Stimulated activated CD4-positive, alpha-beta T cell treated with anti-CD3 and anti-CD28 coated beads, Interleukin-1b, Interleukin-23, amount 100 ng/mL, for 48 hours (primary cell): ENCODE data around the gene CCP110.

Source experiments
- DNase-seq: peaks from one replicate; pipeline ENCODE4 v3.0.0-alpha.2; 2020

The CCP110 gene

DNA sequence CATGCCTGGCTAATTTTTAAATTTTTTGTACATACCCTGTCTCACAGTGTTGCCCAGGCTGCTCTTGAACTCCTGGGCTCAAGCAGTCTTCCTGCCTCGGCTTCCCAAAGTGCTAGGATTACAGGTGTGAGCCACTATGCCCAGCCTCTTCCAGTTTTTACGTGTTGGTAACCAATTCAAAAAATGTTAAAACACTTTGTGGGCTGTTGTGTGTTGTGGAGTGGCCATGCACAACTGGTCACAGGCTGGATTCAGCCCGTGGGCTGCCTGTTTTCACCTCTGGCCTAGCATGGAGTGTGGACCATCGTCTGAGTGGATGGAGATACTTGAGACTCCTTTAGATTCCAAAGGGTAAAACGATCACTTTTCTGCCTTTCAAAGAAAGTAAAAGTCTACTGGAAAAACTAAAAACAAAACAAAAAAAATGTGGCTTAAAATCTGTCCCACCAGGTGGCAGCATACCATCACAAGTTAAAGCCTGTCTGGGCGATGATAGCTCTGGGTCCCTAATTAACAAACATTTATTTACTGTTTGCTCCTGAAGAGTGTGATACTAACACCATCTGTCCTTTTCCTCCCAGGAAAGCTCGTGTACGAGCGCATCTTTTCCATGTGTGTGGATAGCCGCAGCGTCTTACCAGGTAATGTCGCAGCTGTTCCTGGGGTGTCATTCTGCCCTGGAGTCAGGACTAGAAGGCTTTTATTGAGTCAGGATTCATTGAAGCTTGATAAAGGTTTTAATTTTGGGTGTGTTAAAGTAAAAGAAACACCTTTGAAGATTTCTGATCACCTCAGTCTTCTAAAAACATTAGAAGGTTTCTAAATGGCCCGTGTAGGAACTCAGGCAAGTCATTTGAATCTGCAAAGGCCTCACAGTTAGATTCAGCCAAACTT lies 77.6 kb downstream of the CCP110 start:
- DNase-seq, result no peak
